Sigmoid colon (tissue), 7 donors: ENCODE data around the gene FSD2. TPM values are rescaled to one million over a fixed set of nuclear protein-coding genes. Genes with fewer than 3 reads are reported as not detected.

Source experiments
- DNase-seq: peaks from one replicate; pipeline ENCODE4 v3.0.0-alpha.2; 2019
- H3K27ac ChIP-seq, 4 donors: fragments of 200-600 bp; sonication (generic); one replicate each; pipeline ENCODE4 v1.5.1; 2016 to 2019; ENCODE audit warnings: mild to moderate bottlenecking in 1 of 4
- H3K27me3 ChIP-seq, 3 donors: fragments of 200-600 bp; sonication (generic); one replicate each; pipeline ENCODE4 v1.5.1; 2019; ENCODE audit warnings: mild to moderate bottlenecking in 1 of 3
- H3K36me3 ChIP-seq, 4 donors: fragments of 200-600 bp; sonication (generic); one replicate each; pipeline ENCODE4 v1.5.1; 2016 to 2019
- H3K4me1 ChIP-seq, 4 donors: fragments of 200-600 bp; sonication (generic); one replicate each; pipeline ENCODE4 v1.5.1; 2017 to 2019
- H3K4me3 ChIP-seq, 4 donors: fragments of 200-600 bp; sonication (generic); one replicate each; pipeline ENCODE4 v1.5.1; 2017 to 2019; ENCODE audit warnings: mild to moderate bottlenecking in 2 of 4, moderate library complexity in 1 of 4
- H3K9me3 ChIP-seq, 4 donors: fragments of 200-600 bp in 3 of 4; sonication (generic) in 3 of 4; one replicate each; pipeline versions ENCODE4 v1.5.1 to v1.6.1; 2013 to 2019
- CTCF ChIP-seq, 4 experiments: fragments of 450-650 bp in 3 of 4; fragments of 200-600 bp in 1 of 4; IDR thresholded peaks; one replicate each; pipeline ENCODE4 v1.5.1; 2016 to 2019; ENCODE audit warnings: antibody characterized with exemption in 4 of 4, mild to moderate bottlenecking in 3 of 4, moderate library complexity in 2 of 4
- EP300 ChIP-seq, 4 donors: sonication (generic); formaldehyde crosslinking; IDR thresholded peaks; one replicate each; pipeline ENCODE4 v1.6.1; 2017; ENCODE audit warnings: antibody characterized with exemption in 4 of 4
- POLR2A ChIP-seq, 2 donors: fragments of 450-650 bp; IDR thresholded peaks; one replicate each; pipeline ENCODE4 v1.6.1; 2016; ENCODE audit warnings: antibody characterized with exemption in 2 of 2, mild to moderate bottlenecking in 2 of 2, moderate library complexity in 2 of 2
- POLR2AphosphoS5 ChIP-seq, 4 donors: sonication (generic); formaldehyde crosslinking; IDR thresholded peaks; one replicate each; pipeline ENCODE4 v1.6.1; 2017; ENCODE audit warnings: antibody characterized with exemption in 4 of 4
- WGBS, 2 donors: extraction: QIAGEN DNeasy Blood & Tissue Kit; methylation state at CpG; one replicate each; pipeline ENCODE4 v1.1.7; 2013; 5-methylcytosine and 5-hydroxymethylcytosine counted together
- intact Hi-C: fragments of 100-400 bp; cut with DNase I; formaldehyde crosslinking; loops from one replicate; pipeline ENCODE4 v1.15.1; 2023
- polyA plus RNA-seq, 3 donors: library from polyadenylated mRNA; stranded (reverse); fragments of 200-250 nt; gene quantifications; one replicate each; pipeline ENCODE4 v1.2.3, GENCODE V29; 2013
- total RNA-seq, 4 donors: library from RNA; depleted of rRNA; stranded (reverse); fragments of >200 nt; gene quantifications; one replicate each; pipeline ENCODE4 v1.1.0, GENCODE V29; 2016
- donor health status: healthy with polysubstance abuse.
- donor health status: Bipolar disorder and iron deficiency.
- donor health status: healthy.

The FSD2 gene
- total and polyA plus RNA-seq, 7 donors, result not detected

- Histone ChIP-seq H3K36me3 (no peaks in the 10 kb centered on the region), H3K9me3 (no peaks in the 10 kb centered on the region), H3K27ac (no peak overlapping the region), H3K27me3 (no peaks in the 10 kb centered on the region), H3K4me3 (no peak overlapping the region), H3K4me1 (no peaks in the 10 kb centered on the region)
- intact Hi-C loops, result no loop called here
- no peak for TF ChIP-seq POLR2A (IDR thresholded peaks at IDR 0.05)
- TF ChIP-seq EP300 (IDR thresholded peaks at IDR 0.05), result no peak
- TF ChIP-seq POLR2AphosphoS5 (IDR thresholded peaks at IDR 0.05), result no peak
- TF ChIP-seq CTCF (IDR thresholded peaks at IDR 0.05), result no peak
- no peak for DNase-seq
- 67 to 81% methylated on average over 5 of the region's 5 CpGs for WGBS, 2 donors
Observed at GRCh38 chr15:82798531-82799166, 7.2 kb downstream of the FSD2 start.

DNA sequence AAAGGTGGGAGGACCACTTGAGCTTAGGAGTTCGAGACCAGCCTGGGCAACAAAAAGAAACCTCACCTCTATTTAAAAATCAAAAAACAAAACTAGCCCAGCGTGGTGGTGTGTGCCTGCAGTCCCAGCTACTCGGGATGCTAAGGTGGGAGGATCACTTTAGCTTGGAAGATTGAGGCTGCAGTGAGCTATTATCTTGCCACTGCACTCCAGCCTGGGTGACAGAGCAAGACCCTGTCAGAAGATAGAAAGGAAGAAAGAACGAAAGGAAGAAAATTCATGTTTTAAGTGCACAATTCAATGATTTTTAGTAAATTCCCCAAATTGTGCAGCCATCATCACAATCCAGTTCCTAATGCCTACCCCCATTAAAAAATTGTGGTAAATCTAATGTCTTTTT is 7.8 kb downstream of the FSD2 start:
- WGBS, 2 donors, result 69 to 78% methylated on average over 4 of the region's 4 CpGs
- Histone ChIP-seq H3K4me1 (no peaks in the 10 kb centered on the region), H3K27ac (no peak overlapping the region), H3K36me3 (no peaks in the 10 kb centered on the region), H3K9me3 (no peaks in the 10 kb centered on the region), H3K4me3 (no peak overlapping the region), H3K27me3 (no peaks in the 10 kb centered on the region)
- intact Hi-C loops, result no loop called here
- DNase-seq, result no peak
- TF ChIP-seq CTCF (IDR thresholded peaks at IDR 0.05) (no peak), POLR2AphosphoS5 (IDR thresholded peaks at IDR 0.05) (no peak)

GRCh38 chr15:82793737-82794136 is 12.1 kb downstream of the FSD2 start:
- TF ChIP-seq CTCF (IDR thresholded peaks at IDR 0.05) (no peak), POLR2AphosphoS5 (IDR thresholded peaks at IDR 0.05) (no peak), POLR2A (IDR thresholded peaks at IDR 0.05) (no peak), EP300 (IDR thresholded peaks at IDR 0.05) (no peak)
- intact Hi-C loops, result no loop called here
- H3K4me3 ChIP-seq, result no peak overlapping the region
- no peaks in the 10 kb centered on the region for H3K27me3 ChIP-seq
- no peak overlapping the region for H3K27ac ChIP-seq
- H3K4me1 ChIP-seq, result no peaks in the 10 kb centered on the region
- no peak for DNase-seq
- no peaks in the 10 kb centered on the region for H3K9me3 ChIP-seq
- no peaks in the 10 kb centered on the region for H3K36me3 ChIP-seq

- no peaks in the 10 kb centered on the region for H3K9me3 ChIP-seq
- DNase-seq, result no peak
- no peaks in the 10 kb centered on the region for H3K4me1 ChIP-seq
- H3K27me3 ChIP-seq, result no peaks in the 10 kb centered on the region
- 64 to 77% methylated on average over 1 of the region's 1 CpG for WGBS, 2 donors
- intact Hi-C loops, result no loop called here
- no peaks in the 10 kb centered on the region for H3K36me3 ChIP-seq
- TF ChIP-seq POLR2A (IDR thresholded peaks at IDR 0.05), result no peak
- no peak for TF ChIP-seq CTCF (IDR thresholded peaks at IDR 0.05)
- no peak for TF ChIP-seq POLR2AphosphoS5 (IDR thresholded peaks at IDR 0.05)
- TF ChIP-seq EP300 (IDR thresholded peaks at IDR 0.05), result no peak
- no peak overlapping the region for H3K4me3 ChIP-seq
- H3K27ac ChIP-seq, result no peak overlapping the region
Observed at GRCh38 chr15:82792068-82792467, 13.8 kb downstream of the FSD2 start.

GRCh38 chr15:82790321-82790720 is 15.5 kb downstream of the FSD2 start:
- no peak for DNase-seq
- no peak overlapping the region for H3K4me3 ChIP-seq
- H3K9me3 ChIP-seq, result no peaks in the 10 kb centered on the region
- 28 to 83% methylated on average over 11 of the region's 11 CpGs for WGBS, 2 donors
- H3K4me1 ChIP-seq, result no peaks in the 10 kb centered on the region
- no peaks in the 10 kb centered on the region for H3K27me3 ChIP-seq
- intact Hi-C loops, result no loop called here
- H3K27ac ChIP-seq, result no peak overlapping the region
- TF ChIP-seq CTCF (IDR thresholded peaks at IDR 0.05) (no peak), POLR2AphosphoS5 (IDR thresholded peaks at IDR 0.05) (no peak), EP300 (IDR thresholded peaks at IDR 0.05) (no peak), POLR2A (IDR thresholded peaks at IDR 0.05) (no peak)
- H3K36me3 ChIP-seq, result no peaks in the 10 kb centered on the region
